Stimulated activated CD8-positive, alpha-beta memory T cell treated with anti-CD3 and anti-CD28 coated beads, Interleukin-2, amount 100 ng/mL, for 48 hours (primary cell): ENCODE measurements around the gene CCSER2.
"Not testable (repeated sequence)": the region's sequence is repeated elsewhere in the genome, so short reads cannot be mapped to it uniquely, and the experiment has no call there.

Experiments
- DNase-seq, 2 donors: peaks; one replicate each; pipeline ENCODE4 v3.0.0-alpha.2; 2020; ENCODE audit warnings: low read depth in 2 of 2

CCSER2 gene

GRCh38 chr10:84392181-84392580 is 63.8 kb downstream of the CCSER2 start:
- no peak for DNase-seq

GRCh38 chr10:84395581-84395980 is 67.2 kb downstream of the CCSER2 start:
- no peak for DNase-seq

GRCh38 chr10:84397735-84398144 is 69.4 kb downstream of the CCSER2 start:
- no peak for DNase-seq

GRCh38 chr10:84398696-84399095 is 70.3 kb downstream of the CCSER2 start:
- no peak for DNase-seq

GRCh38 chr10:84401854-84402611 is 73.6 kb downstream of the CCSER2 start:
- no peak for DNase-seq

- DNase-seq = no peak
Observed at GRCh38 chr10:84404783-84405182, 76.4 kb downstream of the CCSER2 start.

GRCh38 chr10:84405662-84406061 is 77.3 kb downstream of the CCSER2 start:
- DNase-seq = no peak

- DNase-seq = no peak
Observed at GRCh38 chr10:84406561-84406960, 78.2 kb downstream of the CCSER2 start.

GRCh38 chr10:84407388-84408049 is 79.1 kb downstream of the CCSER2 start:
- no peak for DNase-seq

- no peak for DNase-seq
Observed at GRCh38 chr10:84412482-84412881, 84.1 kb downstream of the CCSER2 start.

- DNase-seq = not testable (repeated sequence)
Observed at GRCh38 chr10:84414110-84414509, 85.7 kb downstream of the CCSER2 start.

GRCh38 chr10:84415539-84416244 is 87.3 kb downstream of the CCSER2 start:
- no peak for DNase-seq

GRCh38 chr10:84416245-84416555 is 87.8 kb downstream of the CCSER2 start:
- DNase-seq = no peak

- DNase-seq = no peak
Observed at GRCh38 chr10:84423719-84424118, 95.3 kb downstream of the CCSER2 start.

GRCh38 chr10:84424731-84425167 is 96.4 kb downstream of the CCSER2 start:
- DNase-seq = peak in 1 of 2 donors; percentile 6

- DNase-seq = no peak
Observed at GRCh38 chr10:84427903-84428650, 99.7 kb downstream of the CCSER2 start.

GRCh38 chr10:84428711-84429110 is 100.3 kb downstream of the CCSER2 start:
- DNase-seq = no peak

- DNase-seq = peak; percentile 34 to 53
Observed at GRCh38 chr10:84429926-84430520, 101.6 kb downstream of the CCSER2 start.

GRCh38 chr10:84432891-84433290 is 104.5 kb downstream of the CCSER2 start:
- no peak for DNase-seq

GRCh38 chr10:84440781-84441180 is 112.4 kb downstream of the CCSER2 start:
- no peak for DNase-seq

- no peak for DNase-seq
Observed at GRCh38 chr10:84447701-84448400, 119.5 kb downstream of the CCSER2 start.
